HepG2 (cell line): Measurements from ENCODE around the gene SH3BP5. TPM values are rescaled to one million over a fixed set of nuclear protein-coding genes. Genes with fewer than 3 reads are reported as not detected.
A peak's percentile ranks its signal among the peaks of the same experiment; 100 is the strongest.

Source experiments
- ATAC-seq: fragments of 200-7000 bp; cut with Tn5 transposase; 3 replicates; pipeline ENCODE4 v1.9.1; 2020; ENCODE audit warnings: mild to moderate bottlenecking, moderate library complexity
- BruUV-seq: library from RNA; stranded (reverse); fragments of 400-500 nt; replicated peaks from 2 replicates; lab custom pipeline; 2021; lab: Mats Ljungman, UMichigan
- CTCF ChIA-PET: fragments of 300-600 bp; formaldehyde crosslinking; extraction: SDS; loops from one replicate; lab custom pipeline; 2021; ENCODE audit warnings: low total read pairs, inconsistent platforms, low intra/inter-chr PET ratio; lab: Yijun Ruan, JAX
- POLR2A ChIA-PET: fragments of 350-600 bp; sonication (Branson Sonifier 250); formaldehyde crosslinking; loops from one replicate; lab custom pipeline; 2020; ENCODE audit warnings: antibody characterized with exemption, inconsistent platforms; lab: Yijun Ruan, JAX
- DNase-seq: peaks from one replicate; pipeline ENCODE4 v3.0.0-alpha.2; 2015; ENCODE audit warnings: low spot score
- FAIRE-seq: peaks from 3 replicates; lab custom pipeline; 2011; peaks lifted over from hg19 to GRCh38; lab: Jason Lieb, UNC
- H2AFZ ChIP-seq: one replicate; pipeline ENCODE4 v1.6.1; 2011; ENCODE audit warnings: low read length, inconsistent platforms
- H3K27ac ChIP-seq: fragments of 300-600 bp; 3 replicates; pipeline ENCODE4 v1.8.0; 2011; ENCODE audit warnings: mixed run types, mild to moderate bottlenecking, mixed read lengths, low read length, inconsistent platforms; ENCODE audit not compliant: insufficient read depth; ENCODE audit errors: extremely low read length
- H3K27me3 ChIP-seq, 2 experiments: fragments of 200-600 bp in 1 of 2; 2 replicates in 1 of 2; 3 replicates in 1 of 2; pipeline versions ENCODE4 v1.6.0 to v1.8.0; 2011; ENCODE audit warnings: low read length in 2 of 2, mild to moderate bottlenecking in 2 of 2, moderate library complexity in 2 of 2, inconsistent platforms in 1 of 2; ENCODE audit not compliant: insufficient read depth in 2 of 2, control insufficient read depth in 1 of 2
- H3K36me3 ChIP-seq, 2 experiments: fragments of 200-600 bp in 1 of 2; replicated peaks in 1 of 2; 2 replicates in 1 of 2; 3 replicates in 1 of 2; pipeline versions ENCODE4 v1.5.1 to v1.8.0; 2011; ENCODE audit warnings: low read length in 2 of 2, inconsistent platforms in 1 of 2; ENCODE audit not compliant: insufficient read depth in 2 of 2, control insufficient read depth in 1 of 2
- H3K4me1 ChIP-seq: 2 replicates; pipeline ENCODE4 v1.5.1; 2012; ENCODE audit warnings: low read length, inconsistent platforms; ENCODE audit not compliant: insufficient read depth
- H3K4me2 ChIP-seq: 2 replicates; pipeline ENCODE4 v1.6.0; 2011; ENCODE audit warnings: low read depth, low read length, inconsistent platforms
- H3K4me3 ChIP-seq, 3 experiments: fragments of 200-600 bp in 1 of 3; sonication (generic), shearing (Covaris generic) in 1 of 3; replicated peaks in 1 of 3; 2 replicates each; pipeline ENCODE4 v1.5.1; 2011 to 2016; ENCODE audit warnings: low read length in 3 of 3, inconsistent platforms in 2 of 3, low read depth in 2 of 3, mild to moderate bottlenecking in 2 of 3, control low read depth in 1 of 3, mixed read lengths in 1 of 3; ENCODE audit not compliant: insufficient read depth in 1 of 3
- H3K79me2 ChIP-seq: one replicate; pipeline ENCODE4 v1.6.1; 2011; ENCODE audit warnings: low read length, inconsistent platforms; ENCODE audit not compliant: insufficient read depth
- H3K9ac ChIP-seq: 2 replicates; pipeline ENCODE4 v1.6.0; 2011; ENCODE audit warnings: mild to moderate bottlenecking, low read depth, low read length, inconsistent platforms; ENCODE audit not compliant: insufficient read depth
- H3K9me3 ChIP-seq: 2 replicates; pipeline ENCODE4 v1.5.1; 2012; ENCODE audit warnings: mild to moderate bottlenecking, low read length
- H4K20me1 ChIP-seq: 2 replicates; pipeline ENCODE4 v1.6.0; 2011; ENCODE audit warnings: inconsistent platforms, mild to moderate bottlenecking, low read length, moderate library complexity; ENCODE audit not compliant: insufficient read depth
- JUN ChIP-seq: sonication (generic); formaldehyde crosslinking; IDR thresholded peaks from 2 replicates; pipeline ENCODE4 v1.4.0; 2020; ENCODE audit warnings: mild to moderate bottlenecking, missing genetic modification reagents
- PHB2 ChIP-seq: fragments of 450-650 bp; IDR thresholded peaks from 2 replicates; pipeline ENCODE4 v1.6.1; 2018; ENCODE audit not compliant: partially characterized antibody
- RAD51 ChIP-seq: fragments of 450-650 bp; IDR thresholded peaks from 2 replicates; pipeline ENCODE4 v1.6.1; 2016; ENCODE audit warnings: borderline replicate concordance
- SRSF9 ChIP-seq: fragments of 200-400 bp; formaldehyde crosslinking; IDR thresholded peaks from 2 replicates; pipeline ENCODE4 v1.6.1; 2018; ENCODE audit warnings: borderline replicate concordance, mild to moderate bottlenecking, low read depth, low read length; ENCODE audit not compliant: insufficient read depth, poor library complexity, severe bottlenecking
- SSRP1 ChIP-seq: IDR thresholded peaks from 2 replicates; pipeline ENCODE4 v1.6.1; 2016; ENCODE audit warnings: control low read depth
- ZFP37 ChIP-seq: sonication (generic); formaldehyde crosslinking; IDR thresholded peaks from 2 replicates; pipeline ENCODE4 v1.4.0; 2020; ENCODE audit warnings: missing genetic modification reagents, borderline replicate concordance
- ZFP62 ChIP-seq: sonication (generic); formaldehyde crosslinking; IDR thresholded peaks from 2 replicates; pipeline ENCODE4 v1.4.0; 2020; ENCODE audit warnings: missing genetic modification reagents
- ZNF337 ChIP-seq: sonication (generic); formaldehyde crosslinking; IDR thresholded peaks from 2 replicates; pipeline ENCODE4 v1.5.1; 2020; ENCODE audit warnings: missing genetic modification reagents, low read depth, mild to moderate bottlenecking, borderline replicate concordance
- ZNF350 ChIP-seq: sonication (generic); formaldehyde crosslinking; IDR thresholded peaks from 2 replicates; pipeline ENCODE4 v1.4.0; 2020; ENCODE audit warnings: mild to moderate bottlenecking, low read depth, missing genetic modification reagents, borderline replicate concordance
- ZNF543 ChIP-seq: sonication (generic); formaldehyde crosslinking; IDR thresholded peaks from 2 replicates; pipeline ENCODE4 v1.4.0; 2020; ENCODE audit warnings: mild to moderate bottlenecking, missing genetic modification reagents
- ZNF567 ChIP-seq: sonication (generic); formaldehyde crosslinking; IDR thresholded peaks from 2 replicates; pipeline ENCODE4 v1.8.1; 2023; ENCODE audit warnings: mild to moderate bottlenecking, missing genetic modification reagents, borderline replicate concordance
- WGBS: methylation state at CpG from one replicate; pipeline ENCODE4 v1.1.6; 2017; ENCODE audit warnings: low lambda C conversion rate; 5-methylcytosine and 5-hydroxymethylcytosine counted together
- in situ Hi-C: cut with HindIII; loops from 2 replicates; pipeline ENCODE4 v1.10.0; 2017; ENCODE audit warnings: low pct_unique_long_range_greater_than_20kb; ENCODE audit not compliant: extremely low pct_ligation_motif_present
- intact Hi-C: fragments of 100-400 bp; cut with micrococcal nuclease; formaldehyde crosslinking; loops from one replicate; pipeline ENCODE4 v1.10.0; 2022; ENCODE audit not compliant: unreplicated experiment
- polyA plus RNA-seq, 8 experiments: library from polyadenylated mRNA; depleted of rRNA in 3 of 8; stranded (reverse) in 7 of 8; unstranded in 1 of 8; fragments of >200 nt; fragmentation: Illumina TruSeq in 4 of 8; extraction: Trizol in 4 of 8; gene quantifications; 2 replicates each; pipeline versions ENCODE4 v1.2.1 to v1.2.3, GENCODE V29; 2011 to 2016; ENCODE audit warnings: low read depth in 4 of 8, missing spikeins in 1 of 8, mixed read lengths in 1 of 8; ENCODE audit not compliant: insufficient read depth in 1 of 8
- total RNA-seq, 5 experiments: library from RNA; depleted of rRNA; stranded (reverse); fragments of >200 nt; fragmentation: Illumina TruSeq; extraction: Trizol; gene quantifications; 2 replicates each; pipeline ENCODE4 v1.2.3, GENCODE V29; 2016; ENCODE audit warnings: low read depth in 1 of 5
- TF ChIP-seq, protein P1 (sequence below): sonication (generic); formaldehyde crosslinking; IDR thresholded peaks from 2 replicates; pipeline ENCODE4 v1.8.0; 2022; ENCODE audit warnings: missing genetic modification reagents, low read depth, mild to moderate bottlenecking, borderline replicate concordance
- TF ChIP-seq, protein P2 (sequence below): IDR thresholded peaks from 2 replicates; pipeline ENCODE4 v1.6.1; 2016; ENCODE audit warnings: missing biosample characterization, missing genetic modification reagents, low read depth
- TF ChIP-seq, protein P3 (sequence below): sonication (generic); formaldehyde crosslinking; conservative IDR thresholded peaks from 2 replicates; pipeline ENCODE4 v1.8.0; 2022; ENCODE audit warnings: low read depth, missing genetic modification reagents

SH3BP5 gene
- total and polyA plus RNA-seq, 2 of the 13 experiments (the other 11 are each of a cell fraction or from before 2014, with no cell fraction given): 0.09 to 0.16 TPM

DNA sequence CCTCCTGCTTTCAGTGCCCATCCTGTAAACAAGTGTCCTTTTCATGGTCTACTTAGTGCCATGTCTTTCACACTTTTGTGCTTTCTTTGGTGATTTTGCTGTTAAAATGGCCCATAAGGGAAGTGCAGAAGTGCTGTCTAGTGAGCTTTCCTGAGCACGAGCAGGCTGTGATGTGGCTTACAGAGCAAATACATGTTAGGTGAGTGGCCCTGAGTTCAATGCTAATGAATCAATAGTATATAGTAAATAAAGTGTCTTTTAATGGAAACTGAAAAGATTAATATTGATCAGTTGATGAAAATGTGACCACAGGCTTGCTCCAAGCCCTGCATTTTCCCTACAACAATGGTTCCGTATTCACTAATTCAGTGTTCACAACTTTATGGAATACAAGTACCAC, 5.7 kb downstream of the SH3BP5 start:
- ATAC-seq (no peak), DNase-seq (no peak), FAIRE-seq (no peak)
- no peaks in the 10 kb centered on the region for H3K79me2 ChIP-seq
- H3K4me2 ChIP-seq: no peak overlapping the region
- ChIA-PET CTCF (no interaction called here), POLR2A (no interaction called here)
- no peak overlapping the region for H3K4me3 ChIP-seq
- intact Hi-C loops (loop anchor here (5.0 kb wide), 1 partner anchor 51 kb away; no protein-coding TSS in a partner anchor), in situ Hi-C loops (no loop called here)
- TF ChIP-seq PHB2: no peak
- no peak for TF ChIP-seq ZFP37 (CRISPR knock-in tag)
- H4K20me1 ChIP-seq: no peaks in the 10 kb centered on the region
- H3K27ac ChIP-seq: no peak overlapping the region
- H2AFZ ChIP-seq: no peak overlapping the region
- H3K9ac ChIP-seq: no peak overlapping the region
- WGBS: 55% methylated on average over 2 of the region's 2 CpGs
- H3K27me3 ChIP-seq: peaks cover 1 to 33% of the 10 kb centered on the region in 2 experiments; a peak in 3 of 5 replicates
- no peaks in the 10 kb centered on the region for H3K36me3 ChIP-seq
- no peaks in the 10 kb centered on the region for H3K9me3 ChIP-seq
- peaks cover 12% of the 10 kb centered on the region for H3K4me1 ChIP-seq
- no TSS peak for BruUV-seq

DNA sequence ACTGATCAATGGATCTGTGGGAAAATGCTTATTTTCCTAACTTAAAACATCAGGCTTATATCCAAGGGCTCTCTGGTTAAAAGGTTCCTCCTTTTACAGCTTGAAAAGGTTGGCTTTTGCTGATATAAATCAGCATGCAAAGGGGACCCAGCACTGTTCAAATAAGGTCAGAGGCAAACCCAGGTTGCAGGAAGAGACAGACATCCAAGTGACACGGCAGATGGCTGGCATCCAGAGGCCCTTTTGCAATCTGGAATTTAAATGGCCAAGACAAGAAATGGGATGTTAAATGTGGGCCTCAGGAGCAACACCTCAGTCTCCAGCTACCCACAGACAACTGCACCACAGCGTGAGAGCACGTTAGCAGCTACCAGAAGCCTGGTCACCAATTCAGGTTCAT, 6.3 kb downstream of the SH3BP5 start:
- ChIA-PET CTCF (no interaction called here), POLR2A (no interaction called here)
- WGBS: 13% methylated on average over 1 of the region's 3 CpGs

More for the DNA sequence above, 6.3 kb downstream of the SH3BP5 start:
- Histone ChIP-seq H3K4me3 (no peak overlapping the region), H3K27me3 (peaks cover 0 to 27% of the 10 kb centered on the region in 2 experiments; a peak in 2 of 5 replicates), H3K79me2 (no peaks in the 10 kb centered on the region), H3K4me1 (peaks cover 7% of the 10 kb centered on the region; the same call in 1 of the 2 replicates), H3K4me2 (no peak overlapping the region), H3K9me3 (no peaks in the 10 kb centered on the region), H4K20me1 (no peaks in the 10 kb centered on the region), H3K27ac (no peak overlapping the region), H3K9ac (no peak overlapping the region), H2AFZ (no peak overlapping the region), H3K36me3 (no peaks in the 10 kb centered on the region)
- no peak for FAIRE-seq
- no TSS peak for BruUV-seq
- peak; percentile 63 for ATAC-seq
- DNase-seq: no peak
- TF ChIP-seq ZNF337: no peak
- TF ChIP-seq ZNF543 (CRISPR knock-in tag): no peak
- no peak for TF ChIP-seq ZNF350 (CRISPR knock-in tag)
- TF ChIP-seq, protein P1, sequence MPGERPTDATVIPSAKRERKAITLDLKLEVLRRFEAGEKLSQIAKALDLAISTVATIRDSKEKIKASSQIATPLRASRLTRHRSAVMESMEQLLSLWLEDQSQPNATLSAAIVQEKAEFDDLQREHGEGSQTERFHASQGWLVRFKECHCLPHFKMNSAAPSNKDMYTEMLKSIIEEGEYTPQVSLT: no peak
- no peak for TF ChIP-seq JUN
- TF ChIP-seq, protein P2, sequence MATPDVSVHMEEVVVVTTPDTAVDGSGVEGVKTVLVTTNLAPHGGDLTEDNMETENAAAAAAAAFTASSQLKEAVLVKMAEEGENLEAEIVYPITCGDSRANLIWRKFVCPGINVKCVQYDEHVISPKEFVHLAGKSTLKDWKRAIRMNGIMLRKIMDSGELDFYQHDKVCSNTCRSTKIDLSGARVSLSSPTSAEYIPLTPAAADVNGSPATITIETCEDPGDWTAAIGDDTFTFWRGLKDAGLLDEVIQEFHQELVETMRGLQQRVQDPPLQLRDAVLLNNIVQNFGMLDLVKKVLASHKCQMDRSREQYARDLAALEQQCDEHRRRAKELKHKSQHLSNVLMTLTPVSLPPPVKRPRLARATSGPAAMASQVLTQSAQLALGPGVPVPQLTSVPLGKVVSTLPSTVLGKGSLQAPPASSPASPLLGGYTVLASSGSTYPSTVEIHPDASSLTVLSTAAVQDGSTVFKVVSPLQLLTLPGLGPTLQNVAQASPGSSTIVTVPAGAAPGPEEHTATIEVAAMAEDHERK (CRISPR knock-in tag): no peak
- no peak for TF ChIP-seq ZFP62 (CRISPR knock-in tag)
- TF ChIP-seq RAD51: no peak
- no peak for TF ChIP-seq SSRP1 (CRISPR knock-in tag)
- TF ChIP-seq ZNF567 (CRISPR knock-in tag): no peak
- TF ChIP-seq, protein P3, sequence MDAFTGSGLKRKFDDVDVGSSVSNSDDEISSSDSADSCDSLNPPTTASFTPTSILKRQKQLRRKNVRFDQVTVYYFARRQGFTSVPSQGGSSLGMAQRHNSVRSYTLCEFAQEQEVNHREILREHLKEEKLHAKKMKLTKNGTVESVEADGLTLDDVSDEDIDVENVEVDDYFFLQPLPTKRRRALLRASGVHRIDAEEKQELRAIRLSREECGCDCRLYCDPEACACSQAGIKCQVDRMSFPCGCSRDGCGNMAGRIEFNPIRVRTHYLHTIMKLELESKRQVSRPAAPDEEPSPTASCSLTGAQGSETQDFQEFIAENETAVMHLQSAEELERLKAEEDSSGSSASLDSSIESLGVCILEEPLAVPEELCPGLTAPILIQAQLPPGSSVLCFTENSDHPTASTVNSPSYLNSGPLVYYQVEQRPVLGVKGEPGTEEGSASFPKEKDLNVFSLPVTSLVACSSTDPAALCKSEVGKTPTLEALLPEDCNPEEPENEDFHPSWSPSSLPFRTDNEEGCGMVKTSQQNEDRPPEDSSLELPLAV (CRISPR knock-in tag): no peak
- TF ChIP-seq SRSF9: no peak
- in situ Hi-C loops (no loop called here), intact Hi-C loops (loop anchor here (5.0 kb wide), 1 partner anchor 51 kb away; no protein-coding TSS in a partner anchor)
